ENCODE results near the gene SORCS2.

DNA sequence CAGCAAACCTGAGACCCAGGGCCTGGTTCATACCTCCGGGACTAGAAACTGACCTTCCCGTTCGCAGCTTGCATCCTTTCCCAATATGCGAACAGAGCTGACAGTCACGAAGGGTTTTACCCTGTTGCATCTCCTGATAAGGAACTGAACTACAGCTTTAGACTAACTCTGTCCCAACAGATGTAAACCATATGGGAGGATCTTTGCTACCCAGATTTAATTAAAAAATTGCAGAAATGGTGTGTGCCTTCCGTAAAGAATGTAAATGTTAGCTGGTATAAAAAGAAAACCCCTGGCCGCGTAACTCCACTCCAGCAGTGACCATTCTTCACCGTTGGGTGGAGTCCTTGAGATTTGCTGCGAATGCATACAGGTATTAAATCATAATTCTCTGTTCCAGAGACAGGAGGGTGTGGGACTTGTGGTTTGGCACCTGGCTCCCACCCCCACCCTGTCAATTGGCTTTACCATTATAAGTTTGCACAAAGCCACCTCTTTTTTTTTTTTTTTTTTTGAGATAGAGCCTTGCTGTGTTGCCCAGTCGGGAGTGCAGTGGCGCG is 40.6 kb upstream of the SORCS2 start:
- no peak for TF ChIP-seq POLR2AphosphoS5 (IDR thresholded peaks at IDR 0.05)
- TF ChIP-seq, protein P1, sequence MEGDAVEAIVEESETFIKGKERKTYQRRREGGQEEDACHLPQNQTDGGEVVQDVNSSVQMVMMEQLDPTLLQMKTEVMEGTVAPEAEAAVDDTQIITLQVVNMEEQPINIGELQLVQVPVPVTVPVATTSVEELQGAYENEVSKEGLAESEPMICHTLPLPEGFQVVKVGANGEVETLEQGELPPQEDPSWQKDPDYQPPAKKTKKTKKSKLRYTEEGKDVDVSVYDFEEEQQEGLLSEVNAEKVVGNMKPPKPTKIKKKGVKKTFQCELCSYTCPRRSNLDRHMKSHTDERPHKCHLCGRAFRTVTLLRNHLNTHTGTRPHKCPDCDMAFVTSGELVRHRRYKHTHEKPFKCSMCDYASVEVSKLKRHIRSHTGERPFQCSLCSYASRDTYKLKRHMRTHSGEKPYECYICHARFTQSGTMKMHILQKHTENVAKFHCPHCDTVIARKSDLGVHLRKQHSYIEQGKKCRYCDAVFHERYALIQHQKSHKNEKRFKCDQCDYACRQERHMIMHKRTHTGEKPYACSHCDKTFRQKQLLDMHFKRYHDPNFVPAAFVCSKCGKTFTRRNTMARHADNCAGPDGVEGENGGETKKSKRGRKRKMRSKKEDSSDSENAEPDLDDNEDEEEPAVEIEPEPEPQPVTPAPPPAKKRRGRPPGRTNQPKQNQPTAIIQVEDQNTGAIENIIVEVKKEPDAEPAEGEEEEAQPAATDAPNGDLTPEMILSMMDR (IDR thresholded peaks at IDR 0.05; ENCODE audit: poor library complexity, severe bottlenecking), result no peak
- TF ChIP-seq, protein P2, sequence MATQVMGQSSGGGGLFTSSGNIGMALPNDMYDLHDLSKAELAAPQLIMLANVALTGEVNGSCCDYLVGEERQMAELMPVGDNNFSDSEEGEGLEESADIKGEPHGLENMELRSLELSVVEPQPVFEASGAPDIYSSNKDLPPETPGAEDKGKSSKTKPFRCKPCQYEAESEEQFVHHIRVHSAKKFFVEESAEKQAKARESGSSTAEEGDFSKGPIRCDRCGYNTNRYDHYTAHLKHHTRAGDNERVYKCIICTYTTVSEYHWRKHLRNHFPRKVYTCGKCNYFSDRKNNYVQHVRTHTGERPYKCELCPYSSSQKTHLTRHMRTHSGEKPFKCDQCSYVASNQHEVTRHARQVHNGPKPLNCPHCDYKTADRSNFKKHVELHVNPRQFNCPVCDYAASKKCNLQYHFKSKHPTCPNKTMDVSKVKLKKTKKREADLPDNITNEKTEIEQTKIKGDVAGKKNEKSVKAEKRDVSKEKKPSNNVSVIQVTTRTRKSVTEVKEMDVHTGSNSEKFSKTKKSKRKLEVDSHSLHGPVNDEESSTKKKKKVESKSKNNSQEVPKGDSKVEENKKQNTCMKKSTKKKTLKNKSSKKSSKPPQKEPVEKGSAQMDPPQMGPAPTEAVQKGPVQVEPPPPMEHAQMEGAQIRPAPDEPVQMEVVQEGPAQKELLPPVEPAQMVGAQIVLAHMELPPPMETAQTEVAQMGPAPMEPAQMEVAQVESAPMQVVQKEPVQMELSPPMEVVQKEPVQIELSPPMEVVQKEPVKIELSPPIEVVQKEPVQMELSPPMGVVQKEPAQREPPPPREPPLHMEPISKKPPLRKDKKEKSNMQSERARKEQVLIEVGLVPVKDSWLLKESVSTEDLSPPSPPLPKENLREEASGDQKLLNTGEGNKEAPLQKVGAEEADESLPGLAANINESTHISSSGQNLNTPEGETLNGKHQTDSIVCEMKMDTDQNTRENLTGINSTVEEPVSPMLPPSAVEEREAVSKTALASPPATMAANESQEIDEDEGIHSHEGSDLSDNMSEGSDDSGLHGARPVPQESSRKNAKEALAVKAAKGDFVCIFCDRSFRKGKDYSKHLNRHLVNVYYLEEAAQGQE (IDR thresholded peaks at IDR 0.05; ENCODE audit: borderline replicate concordance), result no peak

Measured in neural cell (in vitro differentiated cells).